Inflammatory macrophage treated with lipopolysaccharide for 4 hours (primary cell): ENCODE data around the gene SLC35F4.
"Not testable (repeated sequence)": the region's sequence is repeated elsewhere in the genome, so short reads cannot be mapped to it uniquely, and the experiment has no call there.

Experiments
- DNase-seq: peaks from one replicate; pipeline ENCODE4 v3.0.0-alpha.2; 2020

Gene SLC35F4

DNA sequence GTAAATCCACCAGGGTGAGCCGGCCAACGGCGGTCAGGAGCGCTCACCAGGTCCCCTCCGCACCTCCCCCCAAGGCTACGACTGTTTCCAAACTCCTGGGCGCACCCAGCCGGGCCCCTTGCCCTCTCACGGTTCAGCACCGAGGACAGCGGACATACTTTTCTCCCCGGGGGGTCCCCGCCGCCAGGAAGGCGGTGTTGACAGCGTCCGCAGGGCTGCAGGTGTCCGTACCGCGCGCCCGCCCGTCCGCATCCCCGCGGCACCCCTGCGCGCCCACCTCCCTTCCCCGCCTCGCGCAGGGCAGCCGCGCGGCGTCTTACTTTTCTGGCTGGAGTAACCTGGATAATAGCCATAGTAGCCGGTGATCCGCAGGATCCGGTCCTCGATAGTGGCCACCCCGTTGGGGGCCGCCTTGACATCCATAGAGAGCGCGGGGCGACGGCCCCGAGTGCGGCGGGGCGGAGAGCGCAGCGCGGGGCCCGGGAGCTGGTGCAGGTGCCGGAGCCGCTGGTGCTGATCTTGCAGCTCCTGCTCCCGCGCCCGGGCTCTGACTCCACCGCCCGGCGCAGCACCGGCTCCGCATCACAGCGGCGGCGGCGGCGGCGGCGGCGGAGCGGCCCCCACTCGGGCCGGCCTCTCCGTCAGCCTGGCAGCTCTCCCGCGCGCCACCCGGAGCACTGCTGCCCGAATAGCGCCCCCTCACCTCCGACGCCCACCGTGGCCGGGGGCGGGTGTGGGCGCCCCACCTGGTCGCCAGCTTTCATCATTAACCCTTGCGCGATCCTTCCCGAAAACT, at the start of gene SLC35F4:
Gene SLC35F4 (minus strand): TSS at position 690 of the 796 bp plus-strand sequence.
- DNase-seq = no peak

GRCh38 chr14:57909626-57910025, 43.7 kb upstream of the SLC35F4 start:
- DNase-seq = no peak

GRCh38 chr14:57903954-57904353, 38.1 kb upstream of the SLC35F4 start:
- no peak for DNase-seq

DNA sequence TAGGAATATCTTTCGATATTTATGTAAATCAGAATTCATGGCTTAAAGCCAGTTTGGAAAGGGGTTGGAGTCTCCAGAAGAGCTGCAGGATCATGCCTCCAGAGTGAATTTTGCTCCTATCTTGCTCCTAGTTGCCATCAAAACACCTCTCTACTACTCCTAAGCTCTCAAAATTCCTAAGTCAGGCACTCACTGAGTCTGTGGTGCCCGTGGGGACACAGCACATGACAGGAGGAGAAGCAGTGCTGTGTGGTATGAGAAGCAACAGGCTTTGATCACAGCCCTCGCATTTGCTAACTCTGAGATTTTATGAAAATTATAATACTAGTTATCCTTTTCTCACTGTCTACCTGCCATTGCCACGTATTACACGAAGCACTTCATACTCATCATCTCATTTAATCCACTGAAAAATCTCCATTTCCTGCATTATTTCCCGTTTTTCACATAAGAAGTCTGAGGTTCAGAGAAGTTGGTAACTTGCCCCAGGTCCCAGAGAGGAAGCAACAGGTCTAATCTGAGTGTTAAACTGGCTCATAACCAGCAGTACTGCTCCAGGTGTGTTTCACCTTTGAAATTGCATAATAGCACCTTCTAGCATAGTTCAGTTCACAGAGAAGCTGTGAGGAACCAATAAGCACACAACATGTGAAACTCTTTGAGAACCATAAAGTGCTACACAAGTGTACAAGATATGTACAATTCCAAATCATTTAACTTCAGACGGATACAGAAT, 33.1 kb upstream of the SLC35F4 start:
- no peak for DNase-seq

DNA sequence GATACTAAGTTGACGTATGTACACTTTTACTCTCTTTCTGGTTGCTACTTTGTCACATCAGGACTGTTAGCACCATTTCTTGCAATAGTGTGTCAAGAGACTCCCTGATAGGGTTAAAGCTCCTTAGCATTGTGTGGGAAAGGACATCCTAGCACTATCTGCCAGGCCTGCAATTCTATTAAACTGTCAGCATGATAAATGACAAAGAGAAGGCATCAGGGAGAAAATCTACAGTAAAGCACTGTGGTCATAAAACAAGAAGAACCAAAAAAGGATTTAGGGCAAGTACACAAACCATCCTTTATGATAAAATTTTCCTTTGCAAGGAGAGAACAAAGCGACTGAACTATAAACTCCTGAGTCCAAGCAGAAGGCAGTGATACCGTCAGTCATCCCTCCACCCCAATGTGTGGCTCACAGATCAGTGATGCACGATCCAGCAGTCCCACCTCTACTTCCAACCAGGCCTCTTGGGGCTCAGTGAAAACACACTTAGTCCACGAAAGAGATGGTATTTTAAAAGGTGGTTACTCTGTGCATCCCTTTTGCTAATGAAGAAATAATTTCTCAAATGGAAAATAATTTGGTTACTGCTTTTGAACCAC, 31.4 kb upstream of the SLC35F4 start:
- DNase-seq = no peak

DNA sequence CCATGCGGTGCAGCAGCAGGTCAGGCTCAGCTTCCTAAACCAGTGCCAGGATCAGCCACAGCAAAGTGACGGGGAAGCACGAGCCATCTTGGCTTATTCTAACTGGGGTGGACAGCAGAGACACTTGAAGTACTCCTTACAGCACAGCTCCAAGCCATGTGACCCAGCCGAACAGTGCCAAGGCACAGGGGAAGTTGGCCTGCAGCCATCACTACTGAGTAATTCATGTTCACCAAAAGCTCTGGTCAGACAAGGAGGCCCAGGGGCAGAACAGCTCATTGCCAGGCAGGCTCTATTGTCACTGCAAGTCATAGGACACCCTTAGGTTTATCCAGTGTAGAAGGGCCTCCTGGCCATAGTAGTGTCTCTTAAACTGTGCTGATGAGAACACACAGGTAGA, 23.4 kb upstream of the SLC35F4 start:
- DNase-seq = no peak

DNA sequence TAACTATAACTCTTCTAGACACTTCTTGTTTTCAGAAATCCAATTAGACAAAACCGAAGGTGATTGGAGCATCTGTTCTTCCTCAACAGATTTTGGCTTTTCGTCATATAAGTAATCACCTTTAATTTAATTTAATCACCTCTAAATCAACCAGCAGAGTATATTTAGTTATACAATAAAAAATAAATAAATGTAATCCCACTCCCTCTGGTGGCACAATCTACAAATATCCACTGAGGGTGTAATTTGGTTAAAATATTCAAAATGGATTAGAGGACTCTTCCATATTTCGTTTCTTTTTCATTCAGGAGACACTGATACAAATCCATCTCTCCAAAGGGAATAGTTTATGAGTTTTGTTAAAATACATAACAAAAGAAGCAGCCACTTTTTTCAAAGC, 18.3 kb upstream of the SLC35F4 start:
- no peak for DNase-seq

GRCh38 chr14:57883061-57883460, 17.2 kb upstream of the SLC35F4 start:
- DNase-seq = no peak

GRCh38 chr14:57879516-57879915, 13.6 kb upstream of the SLC35F4 start:
- DNase-seq = no peak

- no peak for DNase-seq
Observed at GRCh38 chr14:57875985-57876384, 10.1 kb upstream of the SLC35F4 start.

GRCh38 chr14:57875296-57875695, 9.4 kb upstream of the SLC35F4 start:
- no peak for DNase-seq

DNA sequence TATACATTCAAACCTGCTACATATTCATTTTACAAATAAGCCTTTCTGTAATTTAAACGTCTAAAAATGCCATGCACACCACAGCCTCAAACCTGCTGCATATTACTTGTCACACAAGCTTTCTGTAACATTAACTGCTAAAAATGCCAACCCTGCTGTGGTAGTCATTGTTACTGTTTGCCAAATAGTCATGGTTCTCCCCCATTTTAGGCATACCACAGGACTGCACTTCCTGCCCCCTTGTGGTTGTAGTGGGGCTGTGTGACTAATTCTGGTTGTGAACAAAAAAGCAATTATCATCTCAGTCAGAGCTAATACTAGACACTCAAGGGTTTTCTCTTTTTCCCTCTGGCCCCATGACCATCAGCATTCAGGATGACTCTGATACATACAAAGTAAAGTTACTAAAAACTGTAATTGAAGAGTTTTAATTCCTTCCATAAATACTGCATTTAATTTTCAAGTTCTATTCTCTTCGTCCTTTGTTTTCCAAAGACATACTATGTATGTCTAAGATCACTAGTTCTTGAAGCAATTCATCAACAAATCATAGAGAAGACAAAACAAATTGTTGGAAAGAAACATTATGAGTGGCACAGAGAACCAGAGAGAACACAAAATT, 5.7 kb upstream of the SLC35F4 start:
- peak; percentile 5 for DNase-seq

DNA sequence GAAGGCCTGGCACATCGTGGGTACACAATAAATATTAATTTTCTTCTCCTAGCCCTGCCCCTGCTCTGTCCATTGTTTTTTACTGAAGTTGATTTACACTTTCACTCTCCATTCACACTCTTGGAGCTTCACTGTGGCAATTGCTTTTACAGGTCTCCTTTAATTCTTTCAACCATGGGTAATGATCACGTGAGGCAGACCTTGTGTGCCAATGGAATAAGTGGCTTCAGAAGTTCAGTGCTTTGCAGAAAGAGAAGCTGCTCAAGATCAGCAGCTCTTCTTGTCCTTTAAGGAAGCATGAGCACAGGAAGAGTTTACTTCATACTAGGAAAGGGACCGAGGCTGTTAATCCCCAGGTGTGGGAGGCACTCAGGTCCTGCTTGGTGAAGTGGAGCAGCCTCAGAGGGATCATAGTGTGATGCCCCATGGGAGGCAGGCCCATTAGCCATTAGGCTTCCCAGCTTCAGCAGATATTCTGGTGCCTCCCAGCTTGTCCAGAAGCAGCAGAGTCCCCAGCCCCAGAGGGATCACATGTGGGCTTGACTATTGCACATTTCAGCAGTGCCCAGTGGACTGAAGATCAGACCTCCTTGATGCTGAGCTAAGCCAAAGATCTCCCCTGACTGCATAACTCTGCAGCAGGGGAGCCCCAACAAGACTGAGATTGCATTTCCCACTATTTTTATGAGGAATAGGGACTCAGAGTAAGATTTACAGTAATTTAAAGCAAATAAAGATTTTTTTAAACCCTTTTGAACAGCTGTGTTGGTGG, 5.0 kb upstream of the SLC35F4 start:
- no peak for DNase-seq

DNA sequence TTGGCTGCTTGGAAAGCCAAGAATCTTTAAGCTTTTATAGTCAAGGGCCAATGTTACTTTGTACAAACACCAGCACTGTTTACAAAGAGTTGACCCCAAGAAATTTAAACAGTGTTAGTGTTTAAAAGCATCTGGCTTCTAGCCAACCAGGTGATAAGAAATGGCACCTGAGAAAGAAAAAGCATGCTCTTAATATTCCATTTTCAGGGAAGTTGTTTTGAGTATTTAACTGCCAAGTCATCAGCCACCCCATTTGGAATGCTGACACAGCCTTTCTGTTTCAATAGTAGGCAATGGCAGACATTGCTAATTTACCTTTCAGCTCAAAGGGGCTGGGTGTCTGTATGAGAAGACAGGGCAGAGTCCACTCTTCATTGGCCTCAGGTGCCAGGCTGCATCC, 3.7 kb upstream of the SLC35F4 start:
- DNase-seq = no peak

GRCh38 chr14:57866199-57866705, 360 bp upstream of the SLC35F4 start:
- DNase-seq = no peak

DNA sequence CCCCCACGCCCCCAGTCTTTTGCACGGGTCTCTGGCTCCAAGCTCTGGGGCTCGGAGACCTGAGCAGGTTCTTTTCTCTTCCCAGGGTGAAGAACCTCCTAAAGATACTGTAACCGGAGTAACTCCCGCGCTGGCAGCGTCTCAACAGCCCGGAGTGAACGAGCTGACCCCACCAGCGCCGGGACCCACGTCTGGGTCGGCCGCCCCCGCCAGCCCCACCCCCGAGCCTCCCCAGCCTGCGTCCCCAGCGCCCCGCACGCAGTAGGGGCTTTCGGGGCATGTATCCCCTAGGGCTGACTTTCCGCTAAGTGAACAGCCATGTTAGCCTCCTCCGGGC, 858 bp downstream of the SLC35F4 start:
- DNase-seq = no peak

DNA sequence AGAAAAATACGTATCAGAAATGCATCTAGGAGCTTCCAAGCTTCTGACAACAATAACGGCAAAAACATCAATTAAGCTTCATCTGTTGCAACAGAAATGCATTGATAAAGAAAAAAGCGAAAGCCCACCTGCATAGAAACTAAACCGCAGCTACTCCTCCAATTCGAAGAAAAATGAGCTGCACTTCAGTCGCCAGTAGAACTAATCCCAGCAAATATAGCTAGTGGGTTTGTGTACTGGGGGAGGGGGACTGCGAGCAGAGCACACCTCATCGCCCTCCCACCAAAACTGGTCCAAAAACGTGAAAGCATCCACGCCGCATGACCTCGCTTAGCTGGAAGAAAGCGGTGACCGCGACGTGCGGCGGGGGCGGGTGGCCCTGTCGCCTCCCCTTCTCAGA, 1.2 kb downstream of the SLC35F4 start:
- no peak for DNase-seq

DNA sequence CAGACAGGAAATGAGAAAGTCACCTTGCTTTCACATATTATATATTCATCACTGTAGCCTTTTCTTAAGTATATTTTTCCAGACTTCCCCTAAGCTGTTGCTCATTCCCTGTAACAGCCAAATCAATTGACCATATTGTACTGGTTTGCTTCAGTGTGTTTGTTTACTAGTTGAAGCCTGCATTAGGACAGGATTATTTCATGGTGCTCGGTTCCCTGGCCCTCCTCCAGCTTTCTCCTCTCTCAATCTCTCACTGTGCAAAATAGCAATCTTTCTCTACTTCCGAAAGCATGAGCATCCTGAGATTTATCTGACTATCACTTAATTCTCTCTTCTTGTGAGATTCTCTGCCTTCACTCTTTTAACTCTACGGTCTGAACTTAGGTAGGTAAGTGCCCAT, 2.4 kb downstream of the SLC35F4 start:
- no peak for DNase-seq

GRCh38 chr14:57855666-57856065, 10.2 kb downstream of the SLC35F4 start:
- DNase-seq = not testable (repeated sequence)

GRCh38 chr14:57854571-57854970, 11.3 kb downstream of the SLC35F4 start:
- no peak for DNase-seq

GRCh38 chr14:57851354-57851753, 14.5 kb downstream of the SLC35F4 start:
- DNase-seq = no peak

- DNase-seq = no peak
Observed at GRCh38 chr14:57848786-57849185, 17.1 kb downstream of the SLC35F4 start.

GRCh38 chr14:57848353-57848752, 17.5 kb downstream of the SLC35F4 start:
- no peak for DNase-seq
